CD8-positive, alpha-beta memory T cell (primary cell): ENCODE results near the gene NTN5. TPM values are rescaled to one million over a fixed set of nuclear protein-coding genes. Genes with fewer than 3 reads are reported as not detected.
A peak's percentile ranks its signal among the peaks of the same experiment; 100 is the strongest.

Experiments
- CTCF ChIA-PET: fragments of 350-600 bp; sonication (Branson Sonifier 250); formaldehyde crosslinking; loops from one replicate; lab custom pipeline; 2021; ENCODE audit warnings: antibody characterized with exemption; lab: Charles Lee
- POLR2A ChIA-PET: fragments of 350-600 bp; sonication (Branson Sonifier 250); formaldehyde crosslinking; loops from one replicate; lab custom pipeline; 2021; ENCODE audit warnings: antibody characterized with exemption; lab: Charles Lee
- DNase-seq, 5 donors: peaks; one replicate each; pipeline versions ENCODE4 v3.0.0 to v3.0.0-alpha.2; 2020 to 2022; ENCODE audit warnings: mixed read lengths in 1 of 5
- H3K27ac ChIP-seq: one replicate; pipeline ENCODE4 v1.7.0; 2013; ENCODE audit warnings: low read depth, mild to moderate bottlenecking, low read length, moderate library complexity
- H3K27me3 ChIP-seq: 2 replicates; pipeline ENCODE4 v1.7.0; 2013; ENCODE audit warnings: low read length, mild to moderate bottlenecking; ENCODE audit not compliant: insufficient read depth, poor library complexity, severe bottlenecking
- H3K36me3 ChIP-seq: 2 replicates; pipeline ENCODE4 v1.7.0; 2013; ENCODE audit warnings: mild to moderate bottlenecking, low read length, moderate library complexity; ENCODE audit not compliant: insufficient read depth
- H3K4me1 ChIP-seq: 2 replicates; pipeline ENCODE4 v1.7.0; 2013; ENCODE audit warnings: mild to moderate bottlenecking, low read length, moderate library complexity; ENCODE audit not compliant: insufficient read depth
- H3K4me3 ChIP-seq: 2 replicates; pipeline ENCODE4 v1.7.0; 2013; ENCODE audit warnings: mild to moderate bottlenecking, low read length
- H3K9me3 ChIP-seq: 2 replicates; pipeline ENCODE4 v1.7.0; 2013; ENCODE audit warnings: mild to moderate bottlenecking, low read length
- H3K27ac Mint-ChIP-seq, 8 donors: one replicate each; pipeline ENCODE4 v1.8.0; 2020 to 2021; ENCODE audit warnings: mixed read lengths in 8 of 8, mild to moderate bottlenecking in 6 of 8, inconsistent platforms in 3 of 8, moderate library complexity in 3 of 8
- H3K27me3 Mint-ChIP-seq, 2 donors: one replicate each; pipeline ENCODE4 v1.8.0; 2020 to 2021; ENCODE audit warnings: mixed read lengths in 2 of 2, mild to moderate bottlenecking in 1 of 2, moderate library complexity in 1 of 2
- H3K36me3 Mint-ChIP-seq, 3 donors: one replicate each; pipeline ENCODE4 v1.8.0; 2020 to 2021; ENCODE audit warnings: mixed read lengths in 3 of 3, inconsistent platforms in 1 of 3, mild to moderate bottlenecking in 1 of 3
- H3K4me1 Mint-ChIP-seq, 3 donors: one replicate each; pipeline ENCODE4 v1.8.0; 2020 to 2021; ENCODE audit warnings: mixed read lengths in 3 of 3, inconsistent platforms in 1 of 3, mild to moderate bottlenecking in 1 of 3
- H3K4me3 Mint-ChIP-seq, 7 donors: one replicate each; pipeline ENCODE4 v1.8.0; 2020 to 2021; ENCODE audit warnings: mixed read lengths in 7 of 7, mild to moderate bottlenecking in 6 of 7, moderate library complexity in 4 of 7, inconsistent platforms in 2 of 7
- H3K9me3 Mint-ChIP-seq, 5 donors: one replicate each; pipeline ENCODE4 v1.8.0; 2020 to 2022; ENCODE audit warnings: mixed read lengths in 5 of 5, mild to moderate bottlenecking in 3 of 5, moderate library complexity in 2 of 5, inconsistent platforms in 1 of 5
- polyA plus RNA-seq: library from polyadenylated mRNA; unstranded; fragments of 300-500 nt; fragmentation: Illumina TruSeq; gene quantifications from one replicate; pipeline ENCODE4 v1.2.3, GENCODE V29; 2021
- total RNA-seq, 2 experiments: library from RNA; stranded (reverse); gene quantifications; one replicate each; pipeline ENCODE4 v1.2.3, GENCODE V29; 2021

NTN5 gene
- total and polyA plus RNA-seq, 3 experiments from 2014 or later = 0.11 to 0.33 TPM; not detected in 1

DNA sequence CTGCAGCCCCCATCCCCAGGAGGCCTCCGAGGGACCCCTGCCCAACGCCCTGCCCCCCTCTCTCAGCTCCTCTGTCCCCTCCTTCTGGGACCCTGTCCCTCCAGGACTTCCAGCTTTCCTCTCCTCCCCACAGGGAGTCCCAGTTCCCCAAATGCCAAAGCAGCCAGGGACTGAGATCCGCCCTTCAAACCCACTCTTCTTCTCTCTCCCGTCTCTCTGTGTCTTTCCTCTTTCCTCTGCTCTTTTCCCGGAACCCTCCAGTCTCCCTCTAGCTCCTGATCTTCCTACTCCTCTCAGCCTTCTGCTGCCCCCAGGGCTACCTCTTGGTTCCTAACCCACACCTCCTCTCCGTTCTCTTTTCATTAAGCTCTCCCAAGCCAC is 27.2 kb downstream of the NTN5 start:
- CTCF ChIA-PET = interaction anchor here (0.7 to 3.1 kb wide), 21 partner anchors 8 to 348 kb away, joined by 3 to 34 read pairs (median 5); partner anchors contain the start of genes DBP, HSD17B14, RASIP1 and RPL18
- POLR2A ChIA-PET = interaction anchor here (0.6 to 2.4 kb wide), 12 partner anchors 8 to 316 kb away, joined by 3 to 15 read pairs (median 4); partner anchors contain the start of genes DBP, RPL18 and SPHK2
- no peaks in the 10 kb centered on the region for H3K27me3 ChIP-seq
- peak overlapping the region; percentile 90 for H3K4me3 ChIP-seq
- peak overlapping the region; percentile 52 for H3K27ac ChIP-seq
- H3K36me3 Mint-ChIP-seq = no peaks in the 10 kb centered on the region
- DNase-seq = peak in 1 of 5 donors; percentile 27
- peak overlapping the region; percentile 83 to 97 (median 93) for H3K27ac Mint-ChIP-seq
- H3K4me1 ChIP-seq = peaks cover 40% of the 10 kb centered on the region
- no peaks in the 10 kb centered on the region for H3K27me3 Mint-ChIP-seq
- H3K9me3 ChIP-seq = no peaks in the 10 kb centered on the region
- no peaks in the 10 kb centered on the region for H3K36me3 ChIP-seq
- peaks cover 36 to 55% (median 39%) of the 10 kb centered on the region in 3 donors for H3K4me1 Mint-ChIP-seq
- H3K9me3 Mint-ChIP-seq = no peaks in the 10 kb centered on the region
- H3K4me3 Mint-ChIP-seq = peak overlapping the region; percentile 85 to 95 (median 87)

GRCh38 chr19:48644839-48645619 is 27.8 kb downstream of the NTN5 start:
- peak; percentile 56 to 83 (median 69) for DNase-seq
- POLR2A ChIA-PET = interaction anchor here (0.6 to 2.4 kb wide), 12 partner anchors 8 to 317 kb away, joined by 3 to 15 read pairs (median 4); partner anchors contain the start of gene DBP
- Histone ChIP-seq H3K27me3 (no peaks in the 10 kb centered on the region), H3K9me3 (no peaks in the 10 kb centered on the region), H3K4me3 (peak overlapping the region; percentile 90), H3K27ac (peak overlapping the region; percentile 52), H3K4me1 (peaks cover 40% of the 10 kb centered on the region), H3K36me3 (no peaks in the 10 kb centered on the region)
- CTCF ChIA-PET = interaction anchor here (0.7 to 3.1 kb wide), 20 partner anchors 8 to 349 kb away, joined by 3 to 34 read pairs (median 5); partner anchors contain the start of genes DBP, HSD17B14, RASIP1 and RPL18
- Mint-ChIP-seq H3K36me3 (no peaks in the 10 kb centered on the region), H3K9me3 (no peaks in the 10 kb centered on the region), H3K4me3 (peak overlapping the region; percentile 85 to 95 (median 87)), H3K27me3 (no peaks in the 10 kb centered on the region), H3K27ac (peak overlapping the region; percentile 60 to 97 (median 91)), H3K4me1 (peaks cover 37 to 56% (median 40%) of the 10 kb centered on the region in 3 donors)

- H3K27ac Mint-ChIP-seq = peak overlapping the region in 4 of 8 donors; percentile 48 to 97 (median 79)
- H3K27me3 Mint-ChIP-seq = no peaks in the 10 kb centered on the region
- no peaks in the 10 kb centered on the region for H3K36me3 ChIP-seq
- H3K9me3 ChIP-seq = no peaks in the 10 kb centered on the region
- H3K4me1 Mint-ChIP-seq = peaks cover 37 to 58% (median 40%) of the 10 kb centered on the region in 3 donors
- peak overlapping the region in 4 of 7 donors; percentile 23 to 92 (median 41) for H3K4me3 Mint-ChIP-seq
- ChIA-PET POLR2A (interaction anchor here (1.4 to 2.4 kb wide), 2 partner anchors 10 to 16 kb away, joined by 3 to 13 read pairs; no protein-coding TSS in a partner anchor), CTCF (interaction anchor here (0.6 to 3.1 kb wide), 8 partner anchors 10 to 151 kb away, joined by 3 to 34 read pairs (median 8); partner anchors contain the start of genes RPL18 and SPHK2)
- no peak overlapping the region for H3K27ac ChIP-seq
- H3K4me1 ChIP-seq = peaks cover 39% of the 10 kb centered on the region
- H3K27me3 ChIP-seq = no peaks in the 10 kb centered on the region
- no peaks in the 10 kb centered on the region for H3K9me3 Mint-ChIP-seq
- no peak overlapping the region for H3K4me3 ChIP-seq
- no peak for DNase-seq
- H3K36me3 Mint-ChIP-seq = no peaks in the 10 kb centered on the region
Observed at GRCh38 chr19:48644355-48644754, 28.5 kb downstream of the NTN5 start.

- Histone ChIP-seq H3K27me3 (no peaks in the 10 kb centered on the region), H3K4me3 (no peak overlapping the region), H3K36me3 (no peaks in the 10 kb centered on the region), H3K27ac (no peak overlapping the region), H3K9me3 (no peaks in the 10 kb centered on the region), H3K4me1 (peaks cover 48% of the 10 kb centered on the region)
- peak overlapping the region in 1 of 8 donors; percentile 26 for H3K27ac Mint-ChIP-seq
- CTCF ChIA-PET = interaction anchor here (2.0 kb wide), 1 partner anchor 10 kb away, joined by 4 read pairs; no protein-coding TSS in a partner anchor
- H3K36me3 Mint-ChIP-seq = peaks cover 0 to 2% (median 0%) of the 10 kb centered on the region in 3 donors
- DNase-seq = no peak
- no peaks in the 10 kb centered on the region for H3K9me3 Mint-ChIP-seq
- peaks cover 43 to 63% (median 44%) of the 10 kb centered on the region in 3 donors for H3K4me1 Mint-ChIP-seq
- peak overlapping the region in 1 of 7 donors; percentile 19 for H3K4me3 Mint-ChIP-seq
- POLR2A ChIA-PET = no interaction called here
- H3K27me3 Mint-ChIP-seq = peaks cover 0 to 2% of the 10 kb centered on the region in 2 donors
Observed at GRCh38 chr19:48642862-48643261, 30.0 kb downstream of the NTN5 start.

- peaks cover 0 to 2% of the 10 kb centered on the region in 2 donors for H3K27me3 Mint-ChIP-seq
- ChIA-PET CTCF (interaction anchor here (0.9 to 2.0 kb wide), 4 partner anchors 9 to 20 kb away, joined by 3 to 4 read pairs (median 4); no protein-coding TSS in a partner anchor), POLR2A (no interaction called here)
- DNase-seq = no peak
- Histone ChIP-seq H3K4me1 (peaks cover 38% of the 10 kb centered on the region), H3K9me3 (no peaks in the 10 kb centered on the region), H3K36me3 (no peaks in the 10 kb centered on the region), H3K4me3 (no peak overlapping the region), H3K27ac (no peak overlapping the region), H3K27me3 (no peaks in the 10 kb centered on the region)
- peak overlapping the region in 1 of 7 donors; percentile 57 for H3K4me3 Mint-ChIP-seq
- H3K36me3 Mint-ChIP-seq = peaks cover 0 to 8% (median 0%) of the 10 kb centered on the region in 3 donors
- H3K4me1 Mint-ChIP-seq = peaks cover 36 to 59% (median 41%) of the 10 kb centered on the region in 3 donors
- H3K27ac Mint-ChIP-seq = no peak overlapping the region
- no peaks in the 10 kb centered on the region for H3K9me3 Mint-ChIP-seq
Observed at GRCh38 chr19:48641850-48642249, 31.0 kb downstream of the NTN5 start.

GRCh38 chr19:48639483-48640375 is 33.1 kb downstream of the NTN5 start:
- CTCF ChIA-PET = no interaction called here
- Mint-ChIP-seq H3K27ac (peak overlapping the region; percentile 35 to 99 (median 78)), H3K27me3 (peaks cover 0 to 2% of the 10 kb centered on the region in 2 donors), H3K36me3 (peaks cover 0 to 13% (median 0%) of the 10 kb centered on the region in 3 donors), H3K4me3 (peak overlapping the region; percentile 32 to 89 (median 61)), H3K4me1 (peaks cover 30 to 52% (median 39%) of the 10 kb centered on the region in 3 donors), H3K9me3 (peaks cover 0 to 1% (median 0%) of the 10 kb centered on the region in 5 donors)
- peaks cover 29% of the 10 kb centered on the region for H3K4me1 ChIP-seq
- no peaks in the 10 kb centered on the region for H3K9me3 ChIP-seq
- no peaks in the 10 kb centered on the region for H3K36me3 ChIP-seq
- POLR2A ChIA-PET = interaction anchor here (0.6 to 0.7 kb wide), 3 partner anchors 13 to 860 kb away, joined by 3 to 7 read pairs (median 4); no protein-coding TSS in a partner anchor
- peak overlapping the region; percentile 93 for H3K4me3 ChIP-seq
- H3K27ac ChIP-seq = peak overlapping the region; percentile 97
- DNase-seq = no peak
- H3K27me3 ChIP-seq = no peaks in the 10 kb centered on the region

- H3K36me3 Mint-ChIP-seq = peaks cover 0 to 18% (median 0%) of the 10 kb centered on the region in 3 donors
- H3K4me1 Mint-ChIP-seq = peaks cover 35 to 56% (median 39%) of the 10 kb centered on the region in 3 donors
- Histone ChIP-seq H3K27ac (peak overlapping the region; percentile 97), H3K4me1 (peaks cover 30% of the 10 kb centered on the region), H3K9me3 (no peaks in the 10 kb centered on the region), H3K27me3 (no peaks in the 10 kb centered on the region), H3K4me3 (peak overlapping the region; percentile 93), H3K36me3 (no peaks in the 10 kb centered on the region)
- CTCF ChIA-PET = no interaction called here
- H3K27me3 Mint-ChIP-seq = peaks cover 0 to 2% of the 10 kb centered on the region in 2 donors
- H3K9me3 Mint-ChIP-seq = peaks cover 0 to 2% (median 0%) of the 10 kb centered on the region in 5 donors
- DNase-seq = no peak
- peak overlapping the region; percentile 82 to 100 (median 96) for H3K27ac Mint-ChIP-seq
- POLR2A ChIA-PET = interaction anchor here (0.6 kb wide), 1 partner anchor 137 kb away, joined by 3 read pairs; no protein-coding TSS in a partner anchor
- peak overlapping the region; percentile 84 to 100 (median 98) for H3K4me3 Mint-ChIP-seq
Observed at GRCh38 chr19:48638831-48639381, 33.9 kb downstream of the NTN5 start.
